ENCODE results near the gene SOX18.

GRCh38 chr20:64025101-64025825 is 24.2 kb downstream of the SOX18 start:
- TF ChIP-seq, protein P1, sequence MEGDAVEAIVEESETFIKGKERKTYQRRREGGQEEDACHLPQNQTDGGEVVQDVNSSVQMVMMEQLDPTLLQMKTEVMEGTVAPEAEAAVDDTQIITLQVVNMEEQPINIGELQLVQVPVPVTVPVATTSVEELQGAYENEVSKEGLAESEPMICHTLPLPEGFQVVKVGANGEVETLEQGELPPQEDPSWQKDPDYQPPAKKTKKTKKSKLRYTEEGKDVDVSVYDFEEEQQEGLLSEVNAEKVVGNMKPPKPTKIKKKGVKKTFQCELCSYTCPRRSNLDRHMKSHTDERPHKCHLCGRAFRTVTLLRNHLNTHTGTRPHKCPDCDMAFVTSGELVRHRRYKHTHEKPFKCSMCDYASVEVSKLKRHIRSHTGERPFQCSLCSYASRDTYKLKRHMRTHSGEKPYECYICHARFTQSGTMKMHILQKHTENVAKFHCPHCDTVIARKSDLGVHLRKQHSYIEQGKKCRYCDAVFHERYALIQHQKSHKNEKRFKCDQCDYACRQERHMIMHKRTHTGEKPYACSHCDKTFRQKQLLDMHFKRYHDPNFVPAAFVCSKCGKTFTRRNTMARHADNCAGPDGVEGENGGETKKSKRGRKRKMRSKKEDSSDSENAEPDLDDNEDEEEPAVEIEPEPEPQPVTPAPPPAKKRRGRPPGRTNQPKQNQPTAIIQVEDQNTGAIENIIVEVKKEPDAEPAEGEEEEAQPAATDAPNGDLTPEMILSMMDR (conservative IDR thresholded peaks at IDR 0.05 in 1 of 2, IDR thresholded peaks at IDR 0.05 in 1 of 2; ENCODE audit: low read depth in 1 of 2, low read length in 2 of 2), result no peak
- no peak for TF ChIP-seq EZH2 (IDR thresholded peaks at IDR 0.05; ENCODE audit: low read length, missing control alignments)

All from fibroblast of lung (primary cell).